ENCODE results near the gene AMELX.

DNA sequence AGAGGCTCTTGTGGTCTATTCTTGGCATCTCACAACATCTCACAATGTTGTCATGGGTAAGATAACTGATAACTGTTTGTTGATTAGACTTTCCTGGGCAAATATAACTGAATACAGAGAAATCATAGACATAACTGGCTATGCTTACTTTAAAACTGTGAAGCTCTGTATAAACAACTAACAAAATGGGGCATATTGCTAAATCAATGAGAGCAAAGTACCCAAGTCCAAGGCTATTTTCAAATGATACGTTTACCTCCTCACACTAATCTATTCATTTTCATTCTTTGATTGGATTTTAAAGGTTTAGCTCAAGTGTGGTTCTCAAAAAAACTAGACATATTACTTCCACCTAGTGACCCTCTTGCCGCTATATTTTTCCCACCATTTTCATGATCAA is 38.6 kb downstream of the AMELX start:
- TF ChIP-seq POLR2A (IDR thresholded peaks at IDR 0.05) (no peak), POLR2AphosphoS5 (IDR thresholded peaks at IDR 0.05) (no peak)
- TF ChIP-seq, protein P1, sequence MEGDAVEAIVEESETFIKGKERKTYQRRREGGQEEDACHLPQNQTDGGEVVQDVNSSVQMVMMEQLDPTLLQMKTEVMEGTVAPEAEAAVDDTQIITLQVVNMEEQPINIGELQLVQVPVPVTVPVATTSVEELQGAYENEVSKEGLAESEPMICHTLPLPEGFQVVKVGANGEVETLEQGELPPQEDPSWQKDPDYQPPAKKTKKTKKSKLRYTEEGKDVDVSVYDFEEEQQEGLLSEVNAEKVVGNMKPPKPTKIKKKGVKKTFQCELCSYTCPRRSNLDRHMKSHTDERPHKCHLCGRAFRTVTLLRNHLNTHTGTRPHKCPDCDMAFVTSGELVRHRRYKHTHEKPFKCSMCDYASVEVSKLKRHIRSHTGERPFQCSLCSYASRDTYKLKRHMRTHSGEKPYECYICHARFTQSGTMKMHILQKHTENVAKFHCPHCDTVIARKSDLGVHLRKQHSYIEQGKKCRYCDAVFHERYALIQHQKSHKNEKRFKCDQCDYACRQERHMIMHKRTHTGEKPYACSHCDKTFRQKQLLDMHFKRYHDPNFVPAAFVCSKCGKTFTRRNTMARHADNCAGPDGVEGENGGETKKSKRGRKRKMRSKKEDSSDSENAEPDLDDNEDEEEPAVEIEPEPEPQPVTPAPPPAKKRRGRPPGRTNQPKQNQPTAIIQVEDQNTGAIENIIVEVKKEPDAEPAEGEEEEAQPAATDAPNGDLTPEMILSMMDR (IDR thresholded peaks at IDR 0.05): no peak

All from suprapubic skin (tissue), 4 donors.